ENCODE data around the gene KCNK4. TPM values are rescaled to one million over a fixed set of nuclear protein-coding genes. Genes with fewer than 3 reads are reported as not detected.
A peak's percentile ranks its signal among the peaks of the same experiment; 100 is the strongest.

KCNK4 gene
- total RNA-seq, 1 donor from 2014 or later, result not detected

DNA sequence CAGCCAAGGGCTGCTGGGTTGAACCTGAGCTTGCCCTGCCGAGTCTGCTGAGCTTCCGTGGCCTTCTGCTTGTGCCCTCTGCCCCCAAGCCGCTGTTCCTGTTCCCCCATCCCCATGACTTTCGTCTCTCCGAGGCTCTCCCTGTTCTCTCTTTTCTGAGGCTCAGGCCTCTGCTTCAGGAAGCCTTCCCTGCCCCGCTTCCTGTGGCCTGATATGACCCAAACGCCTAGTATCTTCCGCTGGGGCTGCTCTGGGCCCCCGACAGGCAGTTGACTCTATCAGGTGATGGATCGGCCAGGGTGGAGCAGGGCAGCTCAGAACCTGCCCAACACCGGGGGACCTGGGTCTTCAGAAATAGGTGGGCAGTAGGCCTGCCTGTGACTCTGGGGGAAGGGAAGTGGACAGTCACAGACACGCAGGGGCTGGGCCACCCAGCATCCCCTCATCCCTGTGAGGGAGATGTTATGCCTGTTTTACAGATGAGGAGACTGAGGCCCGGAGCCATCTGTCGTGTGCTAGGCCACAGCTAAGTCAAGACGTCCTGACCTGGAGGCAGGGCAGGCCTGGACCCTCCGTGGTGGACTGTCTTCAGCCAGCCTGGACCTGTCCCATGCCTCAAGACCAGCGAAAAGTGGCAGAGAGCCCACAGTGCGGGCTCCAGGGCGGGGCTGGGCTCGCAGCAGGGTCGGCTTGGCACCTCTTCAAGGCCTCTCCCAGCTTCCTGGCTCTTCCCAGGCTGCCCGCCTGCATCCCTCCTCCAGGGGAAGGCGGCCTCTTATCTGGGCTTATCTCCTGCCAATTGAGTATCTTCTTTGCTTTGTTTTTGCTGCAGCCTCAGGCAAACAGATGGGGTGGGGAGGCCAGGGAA lies 22.8 kb upstream of the KCNK4 start:
- peak; percentile 27 to 63 for DNase-seq (ENCODE audit: low read depth in 2 of 2)

DNA sequence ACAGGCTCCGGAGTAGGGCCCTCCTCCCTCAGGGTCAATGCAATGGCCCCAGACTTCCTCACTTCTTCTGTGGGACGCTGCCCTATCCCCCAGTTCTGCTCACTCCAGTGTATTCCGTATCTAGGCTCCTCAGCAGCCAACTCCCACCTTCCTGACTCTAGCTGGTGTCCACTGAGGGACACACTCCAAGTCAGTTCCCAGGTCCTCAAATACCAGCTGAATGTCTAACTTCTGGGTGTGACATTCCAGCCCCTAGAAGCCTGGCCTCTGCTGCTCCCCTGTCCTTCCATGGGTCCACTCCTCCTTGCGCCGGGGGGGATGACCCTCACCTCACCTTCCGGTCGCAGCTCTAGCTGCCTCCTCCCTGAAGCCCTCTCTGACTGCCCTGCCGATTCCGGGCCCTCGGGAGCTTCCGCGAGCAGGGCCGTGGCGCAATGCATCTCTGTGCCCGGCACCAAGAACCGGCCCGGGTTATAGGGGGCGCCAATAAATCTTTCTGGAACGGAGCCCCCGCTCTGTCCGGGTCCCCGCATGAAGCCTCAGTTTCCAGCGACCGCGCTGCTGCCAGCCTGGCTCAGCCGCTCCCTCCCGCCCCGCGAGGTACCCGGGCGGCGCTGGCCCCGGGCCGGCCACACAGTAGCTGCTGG lies 22.1 kb upstream of the KCNK4 start:
- DNase-seq (ENCODE audit: low read depth in 2 of 2), result peak; percentile 44 to 59

DNA sequence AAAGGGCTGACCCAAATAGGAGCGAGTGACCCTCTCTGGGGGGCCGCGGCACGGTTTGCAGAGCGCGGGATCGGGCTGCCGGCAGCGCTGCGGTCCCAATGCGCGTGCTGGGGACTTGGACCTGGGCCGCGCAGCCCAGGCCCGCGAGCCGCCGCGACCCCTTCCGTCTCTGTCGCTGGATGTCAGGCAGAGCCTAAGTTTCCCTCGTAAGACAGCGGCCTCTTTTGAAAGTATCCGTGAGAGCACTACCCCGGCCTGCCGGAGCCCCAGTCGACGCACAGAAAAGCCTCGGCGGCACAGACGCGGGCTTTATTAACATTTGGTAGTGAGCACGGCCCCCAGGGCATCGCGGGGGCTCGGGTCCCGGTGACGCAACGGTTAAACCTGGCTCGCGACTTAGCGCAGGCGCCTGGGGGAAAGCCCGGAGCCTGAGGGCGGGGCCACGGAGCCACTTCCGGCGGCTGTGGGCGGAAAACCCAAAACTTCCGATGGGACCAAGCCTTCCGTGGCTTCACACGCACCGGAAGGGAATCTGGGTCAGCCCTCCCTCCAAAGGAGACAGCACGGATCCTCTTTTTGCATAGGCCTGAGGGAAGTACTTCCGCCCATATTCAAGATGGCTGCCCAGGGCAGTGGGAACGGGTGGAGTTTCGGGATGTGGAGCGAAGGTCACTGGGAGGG lies 21.4 kb upstream of the KCNK4 start:
- DNase-seq (ENCODE audit: low read depth in 2 of 2), result peak; percentile 100

DNA sequence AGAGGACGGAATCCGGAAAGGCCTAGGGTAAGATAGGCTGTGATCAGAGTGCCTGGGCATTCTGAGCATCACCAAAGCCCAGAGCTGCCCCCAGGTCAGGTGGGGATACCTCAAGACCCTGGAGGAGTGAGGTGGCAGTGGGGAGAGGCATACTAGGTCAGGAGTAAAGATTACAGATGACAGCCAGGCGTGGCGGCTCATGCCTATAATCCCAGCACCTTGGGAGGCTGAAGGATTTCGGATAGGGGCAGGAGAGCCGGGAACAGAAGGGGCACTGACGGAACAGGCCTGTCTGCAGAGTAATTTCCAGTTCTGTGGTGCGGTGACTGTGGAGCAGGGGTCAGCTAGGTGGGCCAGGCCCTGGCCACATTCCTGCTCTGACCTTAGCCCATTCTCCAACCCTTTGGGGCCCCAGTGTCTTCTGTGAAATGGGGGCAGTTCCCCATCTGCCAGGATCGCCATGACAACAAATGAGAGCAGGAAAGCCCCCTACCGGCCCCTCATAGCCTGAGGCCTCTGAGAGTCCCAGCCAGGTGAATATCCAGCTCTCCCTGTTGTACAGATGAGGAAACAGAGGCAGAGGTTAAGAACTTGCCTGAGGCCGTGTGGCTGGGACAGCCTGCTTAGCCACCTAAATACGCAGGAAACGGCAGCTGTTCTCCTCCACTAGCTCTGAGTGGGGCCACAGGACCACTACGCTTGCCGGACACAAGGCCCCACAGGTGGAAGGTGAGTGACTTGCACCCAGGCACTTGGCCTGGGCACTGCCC lies 15.9 kb upstream of the KCNK4 start:
- DNase-seq (ENCODE audit: low read depth in 2 of 2), result no peak

DNA sequence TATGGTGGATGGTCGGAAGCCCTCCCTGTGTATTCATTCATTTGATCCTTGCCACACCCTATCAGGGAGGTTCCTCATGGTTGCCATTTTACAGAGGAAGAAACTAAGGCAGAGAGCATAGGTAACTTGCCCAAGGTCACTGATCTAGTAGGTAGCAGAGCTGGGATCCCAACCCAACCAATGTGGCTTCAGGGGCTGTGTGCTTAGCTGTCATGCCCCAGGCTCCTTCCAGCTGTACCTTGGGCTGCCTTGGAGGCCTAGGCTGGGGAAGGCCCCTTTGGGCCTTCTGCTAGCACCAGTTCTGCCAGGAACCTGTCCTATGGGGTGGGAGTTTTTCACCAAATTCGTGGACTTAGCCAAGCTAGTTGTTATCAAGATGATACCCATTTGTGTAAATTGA lies 15.3 kb upstream of the KCNK4 start:
- no peak for DNase-seq (ENCODE audit: low read depth in 2 of 2)

DNA sequence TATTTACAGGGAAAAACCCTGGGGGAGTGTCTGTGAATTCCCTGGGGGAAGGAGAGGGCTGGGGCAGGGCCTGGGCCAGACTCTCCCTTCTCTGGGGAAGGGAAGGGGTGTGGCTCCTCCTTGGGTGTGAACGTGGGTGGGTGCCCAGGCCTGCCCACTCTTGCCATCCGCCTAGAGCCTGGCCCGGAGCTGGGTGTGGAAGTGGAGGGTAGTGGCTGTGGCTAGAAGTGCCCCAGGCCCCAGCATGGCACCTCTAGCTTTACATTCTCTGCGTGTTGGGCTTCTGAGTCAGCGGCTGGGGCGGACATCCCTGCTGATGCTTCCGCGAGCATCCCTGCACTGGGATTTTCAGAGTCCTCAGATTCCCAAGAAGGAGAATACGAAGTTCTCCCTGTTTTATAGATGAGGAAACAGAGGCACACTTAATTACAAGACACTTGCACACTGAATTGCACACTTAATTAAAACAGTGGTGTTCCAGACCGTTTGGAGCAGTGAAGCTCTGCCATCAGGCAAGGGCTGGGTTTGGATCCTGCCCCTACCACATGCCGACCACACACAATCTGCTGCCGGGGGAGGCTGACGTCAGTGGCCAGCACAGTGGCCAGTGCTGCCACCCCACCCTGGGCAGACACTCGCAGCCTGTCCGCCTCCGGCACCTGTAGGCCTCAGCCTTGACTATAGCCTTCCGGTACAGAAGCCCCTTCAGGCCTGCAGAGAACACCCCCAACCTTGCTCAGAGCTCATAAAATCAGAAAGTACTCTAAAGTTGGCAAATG lies 14.3 kb upstream of the KCNK4 start:
- no peak for DNase-seq (ENCODE audit: low read depth in 2 of 2)

DNA sequence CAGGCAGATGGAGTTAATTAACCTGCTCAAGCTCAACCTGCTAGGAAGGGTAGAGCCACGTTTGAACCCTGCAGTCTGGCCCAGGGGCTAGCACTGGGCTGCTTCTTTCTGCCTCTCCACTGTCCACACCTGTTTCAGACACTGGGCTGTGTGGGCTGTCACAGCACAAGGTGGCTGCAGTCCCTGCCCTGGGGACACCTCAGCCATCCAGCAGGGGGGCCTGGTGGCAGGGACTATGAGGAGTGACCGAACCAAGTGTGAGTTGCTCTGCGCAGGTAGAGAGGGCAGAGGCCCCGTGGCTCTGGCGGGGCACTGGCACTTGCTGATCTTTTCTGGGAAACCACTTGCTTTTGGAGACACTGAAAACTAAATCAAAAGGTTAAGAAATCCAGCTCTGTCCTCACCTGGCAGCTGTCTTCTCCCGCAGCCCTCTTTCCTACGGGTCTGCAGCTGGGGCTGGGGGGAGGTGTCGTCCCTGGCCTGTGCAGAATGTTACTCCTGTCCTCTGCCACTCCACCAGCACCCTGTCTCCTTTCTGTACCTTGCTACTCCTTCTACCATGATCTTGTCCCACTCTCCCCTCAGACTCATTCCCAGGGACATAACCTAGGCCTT lies 12.4 kb upstream of the KCNK4 start:
- no peak for DNase-seq (ENCODE audit: low read depth in 2 of 2)

DNA sequence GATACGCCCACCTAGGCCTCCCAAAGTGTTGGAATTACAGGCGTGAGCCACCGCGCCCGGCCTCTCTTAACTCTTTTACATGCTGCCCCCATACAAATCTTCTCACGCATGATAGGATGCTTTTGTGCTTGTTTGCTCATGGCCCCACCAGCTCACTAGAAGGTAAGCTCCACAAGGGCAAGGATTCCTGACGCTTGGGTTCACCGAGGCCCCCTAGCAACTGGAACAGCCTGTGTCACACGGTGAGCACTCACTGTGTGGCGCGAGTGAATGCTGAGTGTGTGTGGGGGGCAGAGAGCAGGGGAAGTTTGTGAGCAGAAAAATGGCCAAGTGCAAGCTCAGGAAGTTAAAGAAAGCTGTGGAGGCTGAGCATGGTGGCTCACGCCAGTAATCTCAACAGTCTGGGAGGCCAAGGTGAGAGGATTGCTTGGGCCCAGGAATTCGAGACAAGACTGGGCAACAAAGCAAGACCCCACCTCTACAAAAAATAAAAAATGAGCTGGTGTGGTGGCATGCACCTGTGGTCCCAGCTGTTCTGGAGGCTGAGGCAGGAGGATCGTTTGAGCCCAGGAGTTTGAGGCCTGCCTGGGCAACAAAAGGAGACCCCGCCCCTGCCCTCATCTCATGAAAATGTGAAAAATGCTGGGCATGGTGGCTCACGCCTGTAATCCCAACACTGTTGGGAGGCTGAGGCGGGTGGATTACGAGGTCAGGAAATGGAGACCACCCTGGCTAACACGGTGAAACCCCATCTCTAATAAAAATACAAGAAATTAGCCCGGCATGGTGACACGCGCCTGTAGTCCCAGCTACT lies 8.9 kb upstream of the KCNK4 start:
- no peak for DNase-seq (ENCODE audit: low read depth in 2 of 2)

DNA sequence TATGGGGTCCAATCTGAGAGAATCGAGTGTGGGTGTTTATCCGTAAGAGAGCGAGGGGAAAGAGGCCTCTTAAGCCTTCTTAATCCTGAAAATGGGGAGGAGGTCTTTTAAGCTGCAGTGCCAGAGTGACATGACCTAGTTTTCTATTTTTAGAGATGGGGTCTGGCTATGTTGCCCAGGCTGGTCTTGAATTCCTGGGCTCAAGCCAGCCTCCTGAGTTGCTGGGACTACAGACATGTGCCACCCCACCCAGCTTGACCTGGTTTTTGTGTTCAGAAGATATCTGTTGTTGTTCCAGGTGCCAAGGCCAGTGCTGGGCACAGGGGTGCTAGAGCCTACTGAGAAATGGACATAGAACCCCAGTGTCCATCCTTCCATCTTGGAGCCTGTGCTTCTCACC lies 8.0 kb upstream of the KCNK4 start:
- DNase-seq (ENCODE audit: low read depth in 2 of 2), result no peak

DNA sequence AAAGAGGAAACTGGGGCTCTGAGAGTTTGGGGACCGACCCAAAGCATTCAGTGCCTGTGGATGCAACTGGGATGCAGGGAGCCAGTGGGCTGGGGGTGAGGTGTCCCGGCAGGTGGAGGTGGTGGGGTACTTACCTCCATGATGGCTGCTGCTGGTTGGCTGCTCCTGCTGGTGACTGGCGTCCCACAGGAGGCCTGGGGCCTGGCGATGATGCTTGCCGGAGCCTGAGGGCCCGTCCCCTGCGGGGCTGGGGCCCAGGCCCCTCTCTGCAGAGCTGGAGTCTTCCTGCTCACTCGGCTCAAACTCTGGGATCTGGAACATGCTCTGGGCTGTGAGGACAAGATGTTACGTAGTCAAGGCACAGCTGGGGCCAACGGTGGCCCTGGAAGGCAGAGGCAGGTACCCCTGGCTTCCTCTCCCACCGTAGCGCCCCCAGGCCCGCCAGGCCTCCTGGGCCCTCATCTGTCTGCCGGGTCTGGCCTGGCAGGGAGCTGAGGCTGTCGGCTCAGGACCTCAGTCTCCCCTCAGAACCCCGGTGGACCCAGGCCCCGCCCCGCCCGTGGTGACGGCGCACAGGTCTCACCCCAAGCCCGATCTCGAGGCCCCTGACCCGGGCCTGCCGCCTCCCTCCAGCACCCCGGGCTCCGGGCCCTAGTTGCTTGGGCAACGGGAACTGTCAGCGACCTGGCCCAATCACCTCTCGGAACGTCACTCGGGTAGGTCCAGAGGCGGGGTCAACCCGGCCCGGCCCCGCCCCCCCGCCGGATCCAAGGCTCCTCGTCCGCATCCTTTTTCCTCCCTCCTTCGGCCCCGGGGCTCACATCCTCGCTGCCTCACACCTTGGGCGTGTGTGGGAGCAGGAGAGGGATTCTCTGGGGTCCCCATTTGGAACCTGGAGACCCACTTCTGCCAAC lies 6.8 kb upstream of the KCNK4 start, which contains the start of gene BAD:
Gene BAD (minus strand): TSS at position 618 of the 914 bp plus-strand sequence. CDS start 297 bp downstream, at position 321.
- DNase-seq (ENCODE audit: low read depth in 2 of 2), result peak; percentile 91

DNA sequence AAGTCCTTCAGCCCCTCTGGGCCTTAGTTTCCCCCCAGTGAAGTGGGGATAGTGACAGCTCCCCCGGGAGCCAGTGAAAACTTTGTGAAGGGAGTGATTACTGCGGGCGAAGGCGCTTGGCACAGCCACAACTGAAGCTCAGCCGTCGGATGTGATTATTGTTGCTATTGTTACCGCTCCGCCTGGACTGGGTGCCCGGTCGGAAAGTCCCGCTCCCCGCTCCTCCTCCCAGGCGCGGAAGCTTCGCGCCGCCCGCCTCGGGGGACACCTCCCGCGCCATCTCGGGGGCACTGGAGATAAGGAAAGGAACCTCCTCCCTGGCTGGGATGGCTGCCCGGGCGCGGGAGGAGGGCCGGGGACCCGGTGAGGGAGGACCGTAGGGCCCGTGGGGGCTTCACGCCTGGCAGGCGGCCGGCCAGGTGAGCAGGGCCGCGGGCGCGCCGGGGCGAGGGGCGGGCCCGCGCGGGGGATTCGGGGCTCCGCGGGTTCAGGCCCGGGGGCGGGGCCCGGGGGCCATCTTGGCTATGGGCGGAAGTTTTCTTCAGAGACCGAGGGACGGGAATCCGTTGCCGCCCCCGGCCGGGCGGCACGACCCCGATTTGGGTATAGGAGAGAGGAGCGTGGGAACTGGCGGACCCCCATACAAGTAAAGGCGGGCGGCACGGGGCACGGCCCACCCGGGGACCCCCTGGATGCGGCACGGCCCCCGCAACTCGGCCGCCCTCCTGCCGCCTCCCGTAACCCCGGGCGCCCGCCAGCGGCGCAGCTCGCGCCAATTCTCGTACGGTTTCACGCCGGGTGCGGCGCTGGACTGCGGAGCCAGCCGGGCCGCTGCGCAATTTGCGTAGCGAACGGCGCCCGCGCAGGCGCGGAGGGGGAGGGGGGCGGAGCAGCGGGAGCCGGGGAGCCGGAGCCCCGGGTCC lies 5.9 kb upstream of the KCNK4 start, which contains the start of gene GPR137:
Gene GPR137 (plus strand): TSS at position 887 of the 923 bp plus-strand sequence. CDS start 677 bp downstream, outside the sequence.
- DNase-seq (ENCODE audit: low read depth in 2 of 2), result peak; percentile 79 to 81

DNA sequence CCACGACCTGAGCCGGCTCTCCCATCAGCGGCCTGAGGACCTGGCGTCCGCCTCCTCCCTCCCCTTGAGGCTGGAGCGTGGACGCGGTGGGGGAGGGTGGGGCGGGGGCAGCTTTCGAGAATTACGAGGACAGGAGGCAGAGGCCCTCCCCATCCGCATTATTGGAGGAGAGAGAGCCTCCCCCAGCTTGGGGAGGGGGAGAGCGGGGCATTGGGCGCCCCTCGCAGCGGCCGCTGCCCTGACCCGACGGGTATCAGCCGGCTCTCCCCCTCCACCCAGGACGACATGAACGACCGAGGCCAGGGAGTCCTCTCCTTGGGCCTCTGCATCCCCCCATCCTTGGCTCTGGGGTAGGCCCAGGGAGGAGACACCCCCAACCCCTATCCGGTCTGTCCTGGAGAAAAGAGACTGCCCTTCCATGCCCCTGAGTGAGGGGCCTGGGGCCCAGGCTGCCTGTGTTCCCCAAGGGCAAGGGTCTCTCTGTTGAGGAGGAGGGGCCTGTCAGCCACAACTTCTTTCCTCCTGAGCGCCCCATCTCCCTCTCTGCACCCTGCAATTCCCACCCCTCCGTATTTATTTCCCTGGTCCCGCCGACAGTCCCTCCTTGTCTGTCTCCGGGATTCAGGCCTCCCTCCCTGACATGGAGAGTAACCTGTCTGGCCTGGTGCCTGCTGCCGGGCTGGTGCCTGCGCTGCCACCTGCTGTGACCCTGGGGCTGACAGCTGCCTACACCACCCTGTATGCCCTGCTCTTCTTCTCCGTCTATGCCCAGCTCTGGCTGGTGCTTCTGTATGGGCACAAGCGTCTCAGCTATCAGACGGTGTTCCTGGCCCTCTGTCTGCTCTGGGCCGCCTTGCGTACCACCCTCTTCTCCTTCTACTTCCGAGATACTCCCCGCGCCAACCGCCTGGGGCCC lies 5.0 kb upstream of the KCNK4 start:
- peak in 1 of 2 donors; percentile 31 for DNase-seq (ENCODE audit: low read depth in 2 of 2)

DNA sequence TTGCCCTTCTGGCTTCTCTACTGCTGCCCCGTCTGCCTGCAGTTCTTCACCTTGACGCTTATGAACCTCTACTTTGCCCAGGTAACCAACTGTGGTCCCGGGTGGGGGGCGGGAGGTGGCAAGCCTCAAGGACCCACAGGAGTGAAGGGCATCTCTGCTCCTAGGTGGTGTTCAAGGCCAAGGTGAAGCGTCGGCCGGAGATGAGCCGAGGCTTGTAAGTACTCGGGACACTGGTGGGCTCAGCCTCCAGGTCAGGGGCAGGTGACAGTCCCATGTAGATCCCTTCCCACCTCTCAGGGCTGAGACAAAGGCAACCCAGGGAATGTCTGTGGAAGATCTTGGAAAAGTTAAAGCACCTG lies 4.3 kb upstream of the KCNK4 start:
- no peak for DNase-seq (ENCODE audit: low read depth in 2 of 2)

DNA sequence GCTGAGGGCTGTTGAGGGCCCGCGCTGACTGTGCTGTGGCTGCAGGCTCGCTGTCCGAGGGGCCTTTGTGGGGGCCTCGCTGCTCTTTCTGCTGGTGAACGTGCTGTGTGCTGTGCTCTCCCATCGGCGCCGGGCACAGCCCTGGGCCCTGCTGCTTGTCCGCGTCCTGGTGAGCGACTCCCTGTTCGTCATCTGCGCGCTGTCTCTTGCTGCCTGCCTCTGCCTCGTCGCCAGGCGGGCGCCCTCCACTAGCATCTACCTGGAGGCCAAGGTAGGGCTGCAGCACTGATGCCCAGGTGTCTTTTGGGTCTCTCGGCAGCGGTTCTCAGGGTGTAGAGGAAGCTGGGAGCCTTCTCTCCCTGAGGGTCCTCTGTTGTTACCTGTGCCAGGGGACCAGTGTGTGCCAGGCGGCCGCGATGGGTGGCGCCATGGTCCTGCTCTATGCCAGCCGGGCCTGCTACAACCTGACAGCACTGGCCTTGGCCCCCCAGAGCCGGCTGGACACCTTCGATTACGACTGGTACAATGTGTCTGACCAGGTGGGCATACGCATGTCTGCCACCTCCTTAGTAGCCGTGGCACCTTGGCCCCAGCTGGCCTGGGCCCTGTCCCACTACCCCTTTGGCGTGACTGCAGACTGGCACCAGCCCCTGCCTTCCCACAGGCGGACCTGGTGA lies 3.3 kb upstream of the KCNK4 start:
- DNase-seq (ENCODE audit: low read depth in 2 of 2), result no peak

DNA sequence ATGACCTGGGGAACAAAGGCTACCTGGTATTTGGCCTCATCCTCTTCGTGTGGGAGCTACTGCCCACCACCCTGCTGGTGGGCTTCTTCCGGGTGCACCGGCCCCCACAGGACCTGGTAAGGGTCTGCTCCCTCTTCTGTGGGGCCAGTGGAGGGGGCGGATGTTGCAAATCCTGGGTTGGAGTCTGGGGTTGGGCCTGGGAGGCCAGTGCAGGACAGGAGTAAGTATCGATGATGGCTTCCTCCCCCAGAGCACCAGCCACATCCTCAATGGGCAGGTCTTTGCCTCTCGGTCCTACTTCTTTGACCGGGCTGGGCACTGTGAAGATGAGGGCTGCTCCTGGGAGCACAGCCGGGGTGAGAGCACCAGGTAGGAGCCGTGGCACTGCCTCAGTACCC lies 2.8 kb upstream of the KCNK4 start:
- no peak for DNase-seq (ENCODE audit: low read depth in 2 of 2)

Data from lung microvascular endothelial cell (primary cell).